GM12865 (cell line): ENCODE data around the gene AOAH.

ENCODE experiments used
- DNase-seq: peaks from one replicate; pipeline ENCODE4 v3.0.0; 2010; ENCODE audit warnings: low read depth
- H3K4me3 ChIP-seq: 2 replicates; pipeline ENCODE4 v1.5.1; 2011; ENCODE audit warnings: mild to moderate bottlenecking, low read depth, low read length, control low read depth
- CTCF ChIP-seq: IDR thresholded peaks from 2 replicates; pipeline ENCODE4 v1.5.1; 2011; ENCODE audit warnings: low read length, control low read depth, low read depth, inconsistent platforms; ENCODE audit not compliant: insufficient read depth; ENCODE audit errors: missing control alignments

Gene AOAH

DNA sequence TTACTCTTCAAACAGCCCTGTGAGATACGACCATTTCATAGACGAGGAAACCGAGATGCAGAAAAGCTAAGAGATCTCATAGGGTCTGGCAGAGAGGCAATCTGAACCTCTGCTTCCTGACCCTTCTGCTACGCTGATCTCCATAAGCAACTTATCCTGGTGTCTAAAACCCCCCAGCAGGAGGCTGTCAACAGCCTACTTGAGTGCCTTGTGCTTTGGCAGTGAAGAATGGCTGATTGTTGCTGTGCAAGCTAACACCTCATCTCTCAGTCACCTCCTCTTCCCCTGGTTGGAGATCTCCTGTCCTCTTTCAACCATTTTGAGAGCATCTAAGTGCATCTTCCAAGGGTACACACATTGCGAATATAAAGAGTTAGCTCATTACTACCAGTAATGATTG lies 86.2 kb downstream of the AOAH start:
- no peak for DNase-seq
- H3K4me3 ChIP-seq = no peak overlapping the region
- TF ChIP-seq CTCF = no peak

- TF ChIP-seq CTCF = no peak
- H3K4me3 ChIP-seq = no peak overlapping the region
- no peak for DNase-seq
These were observed 86.9 kb downstream of the AOAH start for GRCh38 chr7:36637417-36637816.

DNA sequence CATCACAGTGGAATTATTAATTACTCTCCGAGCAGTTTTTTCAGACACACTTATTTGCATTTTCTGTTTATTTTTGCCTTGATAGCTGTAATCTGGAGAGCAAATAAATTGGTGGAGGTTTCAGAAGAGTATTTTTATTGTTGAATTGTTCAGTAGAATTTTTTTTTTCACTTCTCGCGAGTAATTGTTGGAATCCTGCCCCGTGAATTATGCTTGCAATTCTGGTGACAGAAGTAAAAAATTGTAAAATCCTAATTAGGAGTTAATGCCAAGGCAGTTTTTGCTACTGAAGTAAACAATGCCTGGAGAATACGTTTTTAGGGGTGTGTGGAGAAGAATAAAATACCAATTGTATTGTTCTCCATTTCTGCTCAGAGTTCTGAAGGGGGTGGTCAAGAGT lies 88.2 kb downstream of the AOAH start:
- no peak for DNase-seq
- no peak for TF ChIP-seq CTCF

DNA sequence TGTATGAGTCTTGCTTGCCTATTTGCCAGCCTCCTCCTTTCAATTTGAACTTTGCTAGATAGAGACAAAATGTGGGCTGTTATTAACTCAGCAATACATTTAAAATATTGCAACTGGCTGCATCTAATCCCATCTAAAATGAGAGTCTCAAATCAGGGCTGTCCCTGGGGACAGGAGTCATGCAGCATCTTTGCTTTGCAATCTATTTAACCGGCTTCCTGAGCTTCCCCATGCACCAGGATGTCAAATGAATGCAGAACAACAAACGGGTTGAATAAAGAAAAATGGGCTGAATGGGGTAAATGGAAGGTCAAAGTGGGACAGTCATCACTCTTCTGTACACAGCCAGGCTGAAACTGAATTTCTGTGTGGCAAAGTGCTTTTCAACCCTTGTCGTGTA lies 89.2 kb downstream of the AOAH start:
- no peak for DNase-seq
- no peak overlapping the region for H3K4me3 ChIP-seq
- no peak for TF ChIP-seq CTCF

More for the DNA sequence above, 88.2 kb downstream of the AOAH start:
- no peak overlapping the region for H3K4me3 ChIP-seq

- no peak for TF ChIP-seq CTCF
- H3K4me3 ChIP-seq = no peak overlapping the region
- no peak for DNase-seq
These were observed 90.9 kb downstream of the AOAH start for GRCh38 chr7:36633377-36633776.

GRCh38 chr7:36630112-36630650 lies 94.1 kb downstream of the AOAH start:
- TF ChIP-seq CTCF = no peak
- H3K4me3 ChIP-seq = no peak overlapping the region
- no peak for DNase-seq

GRCh38 chr7:36629351-36629750 lies 94.9 kb downstream of the AOAH start:
- TF ChIP-seq CTCF = no peak
- DNase-seq = no peak
- no peak overlapping the region for H3K4me3 ChIP-seq
